Endothelial cell (in vitro differentiated cells): ENCODE results near the gene QPCT. TPM values are rescaled to one million over a fixed set of nuclear protein-coding genes. Genes with fewer than 3 reads are reported as not detected.

ENCODE experiments used
- DNase-seq: peaks from one replicate; pipeline ENCODE4 v3.0.0; 2021; ENCODE audit warnings: low spot score
- H3K27ac Mint-ChIP-seq: one replicate; pipeline ENCODE4 v1.8.0; 2021; ENCODE audit warnings: mixed read lengths, inconsistent platforms; ENCODE audit not compliant: unreplicated experiment
- H3K27me3 Mint-ChIP-seq: one replicate; pipeline ENCODE4 v1.8.0; 2021; ENCODE audit warnings: mild to moderate bottlenecking, moderate library complexity, mixed read lengths, inconsistent platforms; ENCODE audit not compliant: unreplicated experiment
- H3K36me3 Mint-ChIP-seq: one replicate; pipeline ENCODE4 v1.8.0; 2021; ENCODE audit warnings: mild to moderate bottlenecking, low read depth, mixed read lengths, inconsistent platforms; ENCODE audit not compliant: unreplicated experiment
- H3K4me1 Mint-ChIP-seq: one replicate; pipeline ENCODE4 v1.8.0; 2021; ENCODE audit warnings: mild to moderate bottlenecking, mixed read lengths, inconsistent platforms; ENCODE audit not compliant: unreplicated experiment
- H3K4me3 Mint-ChIP-seq: one replicate; pipeline ENCODE4 v1.8.0; 2021; ENCODE audit warnings: mild to moderate bottlenecking, mixed read lengths, inconsistent platforms; ENCODE audit not compliant: unreplicated experiment
- H3K9me3 Mint-ChIP-seq: one replicate; pipeline ENCODE4 v1.8.0; 2021; ENCODE audit warnings: mixed read lengths, inconsistent platforms; ENCODE audit not compliant: unreplicated experiment
- total RNA-seq: library from RNA; stranded (reverse); fragmentation: NEBNext Ultra II Directional; extraction: Animal tissue kit (Norgen Biotek cat#: 25700); gene quantifications from one replicate; pipeline ENCODE4 v1.2.1, GENCODE V29; 2021; ENCODE audit not compliant: unreplicated experiment
- TF ChIP-seq, protein P1 (sequence below): fragments of 200-600 bp; sonication (generic); IDR thresholded peaks from one replicate; pipeline ENCODE4 v1.5.0; 2021; ENCODE audit warnings: antibody characterized with exemption; ENCODE audit not compliant: unreplicated experiment

QPCT gene
- total RNA-seq, 1 donor from 2014 or later: 50.6 TPM

DNA sequence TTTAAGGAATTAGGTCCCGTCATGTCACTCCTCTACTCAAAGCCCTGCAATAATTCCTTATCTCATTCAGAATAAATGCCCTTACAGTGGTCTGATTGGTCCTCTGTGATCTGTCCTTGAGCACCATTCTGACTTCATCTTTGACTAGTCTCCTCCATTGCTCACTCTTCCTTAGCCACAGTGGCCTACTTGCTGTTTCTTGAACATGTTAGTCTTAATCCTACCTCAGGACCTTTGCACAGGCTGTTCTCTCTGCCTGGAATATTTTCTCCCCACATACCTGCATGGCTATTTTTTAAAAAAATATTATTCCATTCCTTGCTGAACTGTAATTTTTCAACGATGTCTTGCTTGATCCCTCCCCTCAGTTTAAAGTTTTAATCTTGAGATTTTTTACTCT lies 48.0 kb downstream of the QPCT start:
- peaks cover 15% of the 10 kb centered on the region for H3K4me1 Mint-ChIP-seq
- H3K27me3 Mint-ChIP-seq: peaks cover 4% of the 10 kb centered on the region
- no peaks in the 10 kb centered on the region for H3K9me3 Mint-ChIP-seq
- TF ChIP-seq, protein P1, sequence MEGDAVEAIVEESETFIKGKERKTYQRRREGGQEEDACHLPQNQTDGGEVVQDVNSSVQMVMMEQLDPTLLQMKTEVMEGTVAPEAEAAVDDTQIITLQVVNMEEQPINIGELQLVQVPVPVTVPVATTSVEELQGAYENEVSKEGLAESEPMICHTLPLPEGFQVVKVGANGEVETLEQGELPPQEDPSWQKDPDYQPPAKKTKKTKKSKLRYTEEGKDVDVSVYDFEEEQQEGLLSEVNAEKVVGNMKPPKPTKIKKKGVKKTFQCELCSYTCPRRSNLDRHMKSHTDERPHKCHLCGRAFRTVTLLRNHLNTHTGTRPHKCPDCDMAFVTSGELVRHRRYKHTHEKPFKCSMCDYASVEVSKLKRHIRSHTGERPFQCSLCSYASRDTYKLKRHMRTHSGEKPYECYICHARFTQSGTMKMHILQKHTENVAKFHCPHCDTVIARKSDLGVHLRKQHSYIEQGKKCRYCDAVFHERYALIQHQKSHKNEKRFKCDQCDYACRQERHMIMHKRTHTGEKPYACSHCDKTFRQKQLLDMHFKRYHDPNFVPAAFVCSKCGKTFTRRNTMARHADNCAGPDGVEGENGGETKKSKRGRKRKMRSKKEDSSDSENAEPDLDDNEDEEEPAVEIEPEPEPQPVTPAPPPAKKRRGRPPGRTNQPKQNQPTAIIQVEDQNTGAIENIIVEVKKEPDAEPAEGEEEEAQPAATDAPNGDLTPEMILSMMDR: no peak
- no peaks in the 10 kb centered on the region for H3K36me3 Mint-ChIP-seq
- H3K27ac Mint-ChIP-seq: no peak overlapping the region
- no peak for DNase-seq
- H3K4me3 Mint-ChIP-seq: no peak overlapping the region

DNA sequence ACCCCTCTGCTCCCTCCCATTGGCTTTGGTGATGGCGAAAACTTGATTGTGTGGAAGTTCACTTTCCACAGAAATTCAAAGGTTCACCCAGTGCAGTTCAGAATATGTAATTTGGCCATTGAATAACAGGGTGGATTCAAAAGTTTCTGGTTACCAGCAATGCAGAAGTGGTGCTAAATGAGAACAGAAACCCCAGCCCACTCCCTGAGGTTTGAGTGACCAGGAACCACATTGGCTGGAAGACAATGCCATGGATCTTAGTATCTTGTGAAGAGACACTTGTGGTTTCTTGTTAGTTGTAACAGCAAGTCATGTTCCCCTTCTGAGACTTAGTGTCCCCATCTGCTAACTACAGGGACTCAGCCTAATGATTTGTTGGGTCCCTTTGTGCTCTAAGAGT lies 49.8 kb downstream of the QPCT start:
- DNase-seq: no peak
- no peaks in the 10 kb centered on the region for H3K9me3 Mint-ChIP-seq
- H3K36me3 Mint-ChIP-seq: no peaks in the 10 kb centered on the region
- H3K4me3 Mint-ChIP-seq: no peak overlapping the region
- TF ChIP-seq, protein P1: no peak
- H3K27me3 Mint-ChIP-seq: peaks cover 4% of the 10 kb centered on the region
- H3K27ac Mint-ChIP-seq: no peak overlapping the region
- peaks cover 15% of the 10 kb centered on the region for H3K4me1 Mint-ChIP-seq

DNA sequence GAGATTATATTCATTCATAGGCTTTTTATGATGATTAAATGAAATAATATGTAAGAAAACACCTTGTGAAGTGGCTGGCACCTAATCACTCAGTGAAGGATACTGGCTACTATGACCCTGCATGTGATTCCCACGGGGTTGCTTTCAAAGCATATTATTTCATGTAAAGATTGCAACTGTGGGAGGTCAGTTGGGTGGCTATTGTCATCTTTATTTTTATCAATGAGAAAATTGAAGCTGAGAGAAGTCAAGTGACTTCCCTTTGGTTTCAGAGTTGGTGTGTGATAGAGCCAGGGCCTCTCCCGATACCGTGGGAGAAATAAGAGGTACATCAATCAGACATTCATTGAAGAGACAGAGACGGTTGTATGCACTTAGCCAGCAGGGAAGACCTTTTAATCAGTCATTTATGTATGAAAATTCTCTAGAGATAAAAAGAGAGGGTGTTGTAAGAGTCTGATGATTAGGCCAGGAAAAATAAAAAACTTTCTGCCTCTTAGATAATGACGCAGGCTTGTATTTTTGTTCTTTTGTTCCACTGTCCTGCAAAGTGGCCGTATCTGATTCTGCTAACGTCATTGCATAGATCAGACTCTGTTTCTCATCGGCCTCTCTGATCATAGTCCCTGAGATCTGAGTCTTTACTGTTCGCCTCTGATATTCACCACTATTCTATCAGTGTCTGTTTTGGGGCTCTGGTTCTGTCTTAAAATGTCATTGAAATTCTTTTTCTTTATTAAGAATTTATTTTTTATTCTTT lies 50.5 kb downstream of the QPCT start:
- no peak for DNase-seq
- Mint-ChIP-seq H3K36me3 (no peaks in the 10 kb centered on the region), H3K4me1 (peaks cover 12% of the 10 kb centered on the region), H3K4me3 (no peak overlapping the region), H3K27me3 (peaks cover 4% of the 10 kb centered on the region), H3K27ac (no peak overlapping the region), H3K9me3 (no peaks in the 10 kb centered on the region)
- TF ChIP-seq, protein P1: no peak

DNA sequence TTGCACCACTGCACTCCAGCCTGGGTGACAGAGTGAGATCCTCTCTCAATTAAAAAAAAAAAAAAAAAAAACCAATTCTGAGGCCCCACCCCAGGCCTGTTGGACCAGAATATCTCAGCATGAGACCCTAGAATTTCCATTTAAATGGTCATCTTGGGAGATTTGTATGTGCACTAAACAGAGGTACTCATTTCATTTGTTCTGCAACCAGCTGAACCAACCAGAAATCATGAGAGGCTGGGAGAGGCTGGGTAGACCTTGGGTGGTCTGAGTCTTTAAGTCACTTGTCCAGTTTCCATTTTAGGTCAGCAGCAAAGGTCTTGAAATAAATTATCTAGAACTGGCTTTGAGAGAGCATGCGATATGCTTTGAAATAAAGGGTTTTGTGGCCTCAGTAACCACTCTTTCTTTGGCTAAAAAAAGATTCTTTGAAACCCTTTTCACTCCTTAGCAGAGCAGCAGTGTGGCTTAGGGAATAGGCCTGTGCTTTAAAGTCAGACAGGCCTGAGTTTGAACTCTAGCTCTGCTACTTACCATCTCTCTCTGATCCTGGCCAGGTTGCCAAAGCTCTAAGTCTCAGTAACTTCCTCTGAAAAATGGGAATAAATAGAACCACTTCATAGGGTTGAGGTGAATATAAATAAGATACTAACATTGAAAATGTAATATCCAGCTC lies 52.6 kb downstream of the QPCT start:
- no peaks in the 10 kb centered on the region for H3K27me3 Mint-ChIP-seq
- no peak overlapping the region for H3K4me3 Mint-ChIP-seq
- no peaks in the 10 kb centered on the region for H3K4me1 Mint-ChIP-seq
- TF ChIP-seq, protein P1: no peak
- no peaks in the 10 kb centered on the region for H3K9me3 Mint-ChIP-seq
- no peak overlapping the region for H3K27ac Mint-ChIP-seq
- DNase-seq: no peak
- H3K36me3 Mint-ChIP-seq: no peaks in the 10 kb centered on the region

DNA sequence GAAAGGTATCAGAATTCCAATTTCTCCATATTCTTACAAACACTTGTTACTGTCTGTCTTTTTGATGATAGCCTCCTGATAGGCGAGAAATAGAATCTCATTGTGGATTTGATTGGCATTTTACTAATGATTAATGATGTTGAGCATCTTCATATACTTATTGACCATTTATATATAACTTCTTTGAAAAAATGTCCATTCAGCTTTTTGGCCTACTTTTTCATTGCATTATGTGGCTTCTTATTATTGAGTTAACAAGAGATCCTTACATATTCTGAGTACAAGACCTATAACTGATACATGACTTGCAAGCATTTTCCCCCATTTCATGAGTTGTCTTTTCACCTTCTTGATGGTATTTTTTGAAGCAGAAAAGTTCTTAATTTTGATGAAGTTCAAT lies 54.6 kb downstream of the QPCT start:
- no peaks in the 10 kb centered on the region for H3K4me1 Mint-ChIP-seq
- H3K27ac Mint-ChIP-seq: no peak overlapping the region
- H3K36me3 Mint-ChIP-seq: no peaks in the 10 kb centered on the region
- TF ChIP-seq, protein P1: no peak
- H3K27me3 Mint-ChIP-seq: no peaks in the 10 kb centered on the region
- no peak for DNase-seq
- no peaks in the 10 kb centered on the region for H3K9me3 Mint-ChIP-seq
- no peak overlapping the region for H3K4me3 Mint-ChIP-seq
